ENCODE data around the gene ANKRD13A. TPM values are rescaled to one million over a fixed set of nuclear protein-coding genes. Genes with fewer than 3 reads are reported as not detected.

The ANKRD13A gene
- total RNA-seq, 2 donors from 2014 or later, result 33.0 to 35.0 TPM

- DNase-seq (no peak), ATAC-seq (no peak)
- Histone ChIP-seq H3K27ac (peak overlapping the region in 1 of 4 donors; percentile 10), H3K9me3 (no peaks in the 10 kb centered on the region), H3K36me3 (replicated peaks in 1 of 2; ENCODE audit: insufficient read depth in 1 of 2, low read depth in 2 of 2) (peaks cover 0 to 6% of the 10 kb centered on the region in 2 donors), H3K27me3 (no peaks in the 10 kb centered on the region), H3K4me3 (no peak overlapping the region), H3K4me1 (peaks cover 21% of the 10 kb centered on the region)
- WGBS, 2 donors, result 56 to 65% methylated on average over 2 of the region's 2 CpGs
- intact Hi-C loops (cut with DNase I), result no loop called here
- TF ChIP-seq CTCF (IDR thresholded peaks at IDR 0.05), result no peak
- TF ChIP-seq POLR2A (IDR thresholded peaks at IDR 0.05), result no peak
These were observed 6.1 kb upstream of the ANKRD13A start for GRCh38 chr12:109993091-109993490.

GRCh38 chr12:109994401-109995175 lies 4.6 kb upstream of the ANKRD13A start:
- Histone ChIP-seq H3K4me3 (peak overlapping the region; percentile 91 to 97), H3K4me1 (peaks cover 21% of the 10 kb centered on the region), H3K36me3 (replicated peaks in 1 of 2; ENCODE audit: insufficient read depth in 1 of 2, low read depth in 2 of 2) (no peaks in the 10 kb centered on the region), H3K27me3 (no peaks in the 10 kb centered on the region), H3K27ac (peak overlapping the region; percentile 82 to 94 (median 87)), H3K9me3 (no peaks in the 10 kb centered on the region)
- TF ChIP-seq CTCF (IDR thresholded peaks at IDR 0.05) (no peak), POLR2A (IDR thresholded peaks at IDR 0.05) (peak in 1 of 3 donors; percentile 18)
- WGBS, 2 donors, result 15 to 17% methylated on average over 6 of the region's 6 CpGs
- intact Hi-C loops (cut with DNase I), result no loop called here
- DNase-seq (no peak), ATAC-seq (no peak)

DNA sequence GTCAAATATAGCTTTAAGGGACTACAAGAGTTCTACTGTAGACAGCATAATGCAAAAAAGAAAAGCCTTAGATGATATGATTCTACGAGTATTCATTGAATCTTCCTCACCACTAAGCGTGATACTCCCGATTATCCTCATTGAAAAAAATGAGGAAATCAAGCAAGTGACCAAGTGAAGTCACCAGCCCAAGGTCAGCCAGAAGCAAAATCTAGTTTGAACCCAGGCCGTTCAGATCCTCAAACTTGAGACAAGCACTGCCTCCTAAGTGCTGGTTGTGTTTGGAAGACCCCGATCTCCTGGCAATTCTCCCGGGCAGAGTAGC lies 3.9 kb upstream of the ANKRD13A start:
- ATAC-seq, result no peak
- intact Hi-C loops (cut with DNase I), result no loop called here
- WGBS, 2 donors, result 0 to 3% methylated on average over 4 to 6 of the region's 6 CpGs

GRCh38 chr12:109995686-109996482 lies 3.3 kb upstream of the ANKRD13A start, which contains the start of gene GIT2:
Gene GIT2, minus strand, starts transcription at chr12:109996368. Its CDS starts 144 bp downstream, at chr12:109996224.
- Histone ChIP-seq H3K27me3 (no peaks in the 10 kb centered on the region), H3K27ac (peak within 1 kb of the TSS; percentile 82 to 94 (median 87)), H3K36me3 (replicated peaks in 1 of 2; ENCODE audit: insufficient read depth in 1 of 2, low read depth in 2 of 2) (no peaks in the 10 kb centered on the region), H3K4me1 (peaks cover 30% of the 10 kb centered on the region), H3K9me3 (no peaks in the 10 kb centered on the region), H3K4me3 (peak within 1 kb of the TSS; percentile 91 to 97)
- DNase-seq (peak; percentile 93 to 96 (median 95)), ATAC-seq (peak; percentile 82)
- intact Hi-C loops (cut with DNase I), result no loop called here
- 0 to 1% methylated on average over 2 to 61 of the region's 65 CpGs for WGBS, 2 donors
- TF ChIP-seq CTCF (IDR thresholded peaks at IDR 0.05) (no peak), POLR2A (IDR thresholded peaks at IDR 0.05) (peak; percentile 85 to 89 (median 86))

More for the DNA sequence above, 3.9 kb upstream of the ANKRD13A start:
- peaks cover 25% of the 10 kb centered on the region for H3K4me1 ChIP-seq
- no peaks in the 10 kb centered on the region for H3K36me3 ChIP-seq (replicated peaks in 1 of 2; ENCODE audit: insufficient read depth in 1 of 2, low read depth in 2 of 2)
- no peaks in the 10 kb centered on the region for H3K9me3 ChIP-seq
- H3K27ac ChIP-seq, result peak overlapping the region; percentile 82 to 94 (median 87)
- no peak for TF ChIP-seq CTCF (IDR thresholded peaks at IDR 0.05)
- no peak for TF ChIP-seq POLR2A (IDR thresholded peaks at IDR 0.05)
- H3K4me3 ChIP-seq, result peak overlapping the region; percentile 91 to 97
- DNase-seq, result peak in 2 of 4 donors; percentile 43 to 54
- no peaks in the 10 kb centered on the region for H3K27me3 ChIP-seq

Measured in body of pancreas (tissue), 4 donors.